IPS-18c (cell line): Measurements from ENCODE around the gene MAGI3.

ENCODE experiments used
- H3K4me3 ChIP-seq: 2 replicates; pipeline ENCODE4 v1.7.0; 2013; ENCODE audit warnings: low read depth, mild to moderate bottlenecking, low read length, moderate library complexity; ENCODE audit not compliant: insufficient read depth
- H3K9me3 ChIP-seq: one replicate; pipeline ENCODE4 v1.6.1; 2013; ENCODE audit warnings: mild to moderate bottlenecking, low read length, moderate library complexity; ENCODE audit not compliant: control insufficient read depth, insufficient read depth

Gene MAGI3

DNA sequence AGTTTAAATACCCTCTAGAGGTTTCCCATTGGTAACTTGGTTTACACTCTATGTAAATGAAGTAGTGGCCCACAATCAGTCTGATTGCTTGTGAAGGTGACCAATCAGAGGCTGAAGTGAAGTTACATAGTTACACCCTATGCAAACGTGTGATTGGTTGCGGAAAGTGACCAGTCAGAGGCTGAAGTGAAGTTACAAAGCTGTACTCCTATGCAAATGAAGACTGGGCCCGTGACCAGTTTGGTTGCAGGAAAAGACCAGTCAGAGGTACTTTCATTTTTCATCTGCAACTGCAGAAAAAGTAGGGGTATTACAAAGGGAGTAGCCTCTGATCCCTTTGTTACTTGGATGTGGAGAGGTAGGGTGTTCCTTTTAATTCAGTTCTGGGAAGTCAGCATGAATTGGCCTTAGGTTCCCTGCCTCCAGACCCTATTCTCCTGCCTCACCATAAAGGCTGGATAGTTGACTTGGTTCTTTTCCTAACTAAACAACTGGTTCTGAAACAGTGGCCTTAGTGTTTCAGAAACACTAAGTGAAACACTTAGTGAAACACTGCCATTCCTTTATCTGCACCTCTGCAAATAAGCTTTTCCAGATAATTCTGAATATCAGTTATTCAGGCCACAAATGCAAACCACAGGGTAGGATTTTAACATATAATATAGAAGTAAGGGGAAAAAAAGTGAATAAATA is 39.3 kb downstream of the MAGI3 start:
- Histone ChIP-seq H3K4me3 (no peak overlapping the region), H3K9me3 (no peaks in the 10 kb centered on the region)

GRCh38 chr1:113433184-113433583 is 42.9 kb downstream of the MAGI3 start:
- H3K9me3 ChIP-seq = no peaks in the 10 kb centered on the region
- no peak overlapping the region for H3K4me3 ChIP-seq

DNA sequence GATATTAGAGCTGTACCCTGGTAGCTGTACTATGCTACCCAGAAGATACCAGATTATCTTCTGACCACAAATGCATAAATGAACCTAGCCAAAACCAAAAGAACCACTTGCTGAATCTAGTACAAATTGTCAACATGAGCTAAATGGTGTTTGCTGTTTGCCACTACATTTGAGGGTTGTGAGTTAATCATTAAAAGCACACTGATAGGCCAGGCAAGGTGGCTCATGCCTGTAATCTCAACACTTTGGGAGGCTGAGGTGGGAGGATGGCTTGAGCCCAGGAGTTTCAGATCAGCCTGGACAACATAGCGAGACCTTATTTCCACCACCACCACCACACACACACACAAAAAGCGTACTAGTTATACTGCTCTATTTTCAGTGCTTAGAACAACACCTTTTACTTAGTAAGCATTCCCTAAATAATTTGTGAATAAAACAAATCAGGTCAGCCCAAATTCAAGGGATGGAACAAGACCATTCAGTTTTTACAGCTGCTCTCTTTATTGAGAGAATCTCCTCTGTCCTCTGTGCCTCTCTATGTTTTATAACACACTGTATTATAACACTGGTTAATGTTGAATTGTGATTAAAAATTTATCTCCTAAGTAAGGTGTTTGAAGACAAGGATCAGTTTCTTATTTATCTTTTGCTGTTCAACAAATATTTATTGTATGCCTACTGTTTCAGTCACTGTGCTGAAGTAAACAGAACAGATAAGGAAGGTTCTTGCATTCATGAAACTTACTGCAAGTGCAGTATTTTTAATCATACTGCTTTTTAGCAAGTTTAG is 44.0 kb downstream of the MAGI3 start:
- Histone ChIP-seq H3K4me3 (no peak overlapping the region), H3K9me3 (no peaks in the 10 kb centered on the region)

DNA sequence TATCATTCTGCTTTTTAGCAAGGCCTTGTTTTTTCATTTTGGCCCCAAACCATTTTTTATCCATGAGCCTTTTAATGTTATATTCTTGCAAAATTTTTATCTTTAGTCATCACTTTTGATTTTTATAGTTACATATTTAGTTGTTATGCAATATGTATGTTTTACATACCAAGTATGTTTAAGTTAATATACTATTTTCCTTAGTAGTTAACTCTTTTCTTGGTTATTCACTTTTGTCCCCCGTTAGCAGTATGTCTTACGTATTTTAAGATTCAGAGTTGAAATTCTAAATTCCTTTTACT is 44.5 kb downstream of the MAGI3 start:
- no peaks in the 10 kb centered on the region for H3K9me3 ChIP-seq

DNA sequence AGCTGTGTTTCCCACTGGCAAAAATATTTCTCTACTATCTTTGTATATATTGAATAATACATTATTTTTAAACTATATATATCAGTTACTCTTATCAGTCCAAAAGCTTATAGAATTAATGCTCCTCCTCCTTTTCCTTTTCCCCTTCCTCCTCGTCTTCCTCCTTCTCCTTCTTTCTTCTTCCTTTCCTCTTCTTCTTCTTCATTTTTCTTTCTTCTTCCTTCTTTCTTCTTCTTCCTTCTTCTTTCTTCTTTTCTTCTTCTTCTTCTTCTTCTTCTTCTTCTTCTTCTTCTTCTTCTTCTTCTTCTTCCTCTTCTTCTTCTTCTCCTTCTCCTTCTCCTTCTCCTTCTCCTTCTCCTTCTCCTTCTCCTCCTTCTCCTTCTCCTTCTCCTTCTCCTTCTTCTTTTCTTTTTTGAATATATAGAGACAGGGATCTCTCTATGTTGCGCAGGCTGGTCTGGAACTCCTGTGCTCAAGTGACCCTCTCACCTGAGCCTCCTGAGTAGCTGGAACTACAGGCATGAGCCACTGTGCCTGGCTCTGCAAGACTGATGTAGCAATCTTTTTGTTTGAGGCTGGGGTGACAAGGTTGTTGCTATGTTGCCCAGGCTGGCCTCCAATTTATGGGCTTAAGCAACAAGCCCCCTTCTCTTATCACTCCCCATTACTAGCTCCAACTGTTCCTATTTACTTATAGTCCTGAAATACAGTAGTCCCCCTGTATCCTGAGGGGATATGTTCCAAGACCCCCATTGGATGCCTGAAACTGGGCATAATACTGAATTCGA is 47.4 kb downstream of the MAGI3 start:
- Histone ChIP-seq H3K4me3 (no peak overlapping the region), H3K9me3 (no peaks in the 10 kb centered on the region)

More for the DNA sequence above, 44.5 kb downstream of the MAGI3 start:
- H3K4me3 ChIP-seq = no peak overlapping the region

DNA sequence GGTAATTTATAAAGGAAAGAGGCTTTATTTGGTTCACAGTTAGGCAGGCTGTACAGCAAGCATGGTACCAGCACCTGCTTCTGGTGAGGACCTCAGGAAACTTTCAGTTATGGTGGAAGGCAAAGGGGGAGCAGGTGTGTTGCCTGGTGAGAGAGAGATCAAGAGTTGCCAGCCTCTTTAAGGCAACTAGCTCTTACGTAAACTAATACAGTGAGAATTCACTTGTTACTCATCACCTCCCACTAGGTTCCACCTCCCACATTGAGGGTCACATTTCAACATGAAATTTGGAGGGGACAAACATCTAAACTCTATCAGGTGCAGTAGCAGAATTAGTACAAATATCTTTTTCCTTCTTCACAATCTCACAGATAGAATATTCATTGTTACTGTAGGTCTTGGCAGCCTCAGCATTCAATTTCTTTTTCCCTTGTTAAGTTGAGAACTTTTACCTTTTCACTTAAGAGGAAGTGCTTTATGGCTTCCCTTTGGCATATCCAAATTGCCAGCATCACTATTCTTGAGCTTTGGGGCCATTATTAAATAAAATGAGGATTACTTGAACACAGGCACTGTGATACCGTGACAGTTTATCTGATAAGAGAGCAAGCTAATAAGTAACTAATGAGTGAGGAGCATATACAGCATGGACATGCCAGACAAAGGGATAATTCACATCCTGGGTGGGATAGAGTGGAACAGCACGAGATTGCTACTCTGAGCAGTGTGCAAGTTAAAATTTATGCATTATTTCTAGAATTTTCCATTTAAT is 48.4 kb downstream of the MAGI3 start:
- Histone ChIP-seq H3K4me3 (no peak overlapping the region), H3K9me3 (no peaks in the 10 kb centered on the region)

GRCh38 chr1:113439277-113439670 is 49.0 kb downstream of the MAGI3 start:
- H3K9me3 ChIP-seq = no peaks in the 10 kb centered on the region
- H3K4me3 ChIP-seq = no peak overlapping the region

DNA sequence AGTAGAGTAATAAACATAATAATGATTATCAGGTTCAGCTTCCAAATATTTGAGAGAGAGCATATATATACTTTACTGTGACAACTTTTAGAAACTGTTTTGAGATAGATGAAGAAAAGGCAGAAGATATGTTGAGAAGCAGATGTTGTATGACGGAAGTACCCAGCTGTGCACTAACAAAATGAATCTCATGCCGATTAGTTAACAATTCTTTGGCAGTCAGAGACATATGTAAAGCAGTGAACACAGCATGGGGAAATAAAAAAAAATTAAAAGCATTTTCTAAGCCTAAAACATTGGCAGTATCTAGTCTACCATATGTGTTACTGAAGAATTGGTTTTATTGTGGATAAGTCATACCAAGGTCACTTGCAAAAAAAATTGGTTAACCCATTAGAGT is 51.8 kb downstream of the MAGI3 start:
- Histone ChIP-seq H3K9me3 (no peaks in the 10 kb centered on the region), H3K4me3 (no peak overlapping the region)

DNA sequence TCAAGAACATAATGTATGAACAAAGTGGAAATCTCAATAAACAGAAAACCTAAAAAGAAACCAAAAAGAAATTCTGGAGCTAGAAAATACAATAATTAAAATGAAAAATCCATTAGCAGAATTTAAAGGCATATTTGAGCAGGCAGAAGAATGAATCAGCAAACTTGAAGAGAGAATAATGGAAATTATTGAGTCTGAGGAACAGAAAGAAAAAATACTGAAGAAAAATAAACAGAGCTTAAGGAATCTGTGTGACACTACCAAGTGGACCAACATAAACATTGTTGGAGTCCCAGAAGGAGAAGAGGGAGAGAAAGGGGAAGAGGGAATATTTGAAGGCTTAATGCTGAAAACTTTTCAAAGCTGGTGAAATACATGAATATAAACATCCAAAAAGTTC is 54.5 kb downstream of the MAGI3 start:
- H3K9me3 ChIP-seq = no peaks in the 10 kb centered on the region
- H3K4me3 ChIP-seq = no peak overlapping the region

- Histone ChIP-seq H3K9me3 (no peaks in the 10 kb centered on the region), H3K4me3 (no peak overlapping the region)
These were observed 61.4 kb downstream of the MAGI3 start for GRCh38 chr1:113451710-113452109.

DNA sequence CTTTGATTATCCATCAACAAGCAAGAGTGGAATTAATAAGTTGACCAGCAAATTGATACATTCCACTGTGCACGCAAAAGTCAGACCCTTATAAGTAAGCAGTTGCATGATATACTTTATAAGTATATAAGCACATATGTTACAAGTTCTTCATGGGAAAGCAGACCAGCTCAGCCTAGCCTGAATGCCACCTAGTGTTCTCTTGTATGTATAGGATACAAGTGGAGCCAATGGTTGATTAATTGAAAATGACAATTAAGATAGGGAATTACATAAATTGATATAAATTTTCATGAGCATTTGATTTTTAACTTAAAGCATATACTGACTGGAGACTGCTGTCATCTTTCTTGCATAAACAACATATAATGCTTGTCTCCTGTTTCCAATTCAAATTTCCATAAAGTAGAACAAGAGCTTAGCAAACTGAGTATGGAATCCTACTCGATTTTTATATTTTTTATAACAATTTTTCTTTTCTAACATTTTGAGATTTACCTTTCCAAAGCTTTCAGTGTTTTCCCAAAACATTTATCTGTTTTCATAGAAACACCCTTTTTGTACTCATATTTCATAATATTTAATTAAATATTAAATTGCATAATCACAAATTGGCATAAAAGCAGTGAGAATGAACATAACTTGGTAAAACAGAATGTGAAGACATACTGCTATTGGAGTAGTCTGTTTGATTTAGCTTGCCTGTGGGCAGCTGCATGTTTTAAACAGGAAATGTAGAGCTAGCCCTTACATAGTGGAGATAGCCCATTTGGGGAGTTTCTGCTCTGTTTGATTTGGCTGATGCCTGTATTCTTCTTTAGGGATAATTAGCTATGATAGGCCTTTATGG is 62.8 kb downstream of the MAGI3 start:
- Histone ChIP-seq H3K9me3 (no peaks in the 10 kb centered on the region), H3K4me3 (no peak overlapping the region)

DNA sequence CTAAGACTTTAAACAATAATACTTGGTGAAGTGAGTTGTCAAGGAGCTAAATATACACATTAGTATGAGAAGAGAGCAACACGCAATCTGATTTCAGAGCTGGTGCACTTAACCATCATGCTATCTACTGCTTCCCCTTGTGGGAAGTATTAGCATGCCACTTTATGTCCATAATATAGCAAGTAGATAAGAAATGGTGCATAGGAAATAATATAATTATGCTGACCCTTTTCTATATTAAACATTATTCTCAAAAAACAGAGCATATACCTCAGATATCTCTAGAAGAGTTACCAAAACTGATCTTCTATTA is 63.4 kb downstream of the MAGI3 start:
- no peaks in the 10 kb centered on the region for H3K9me3 ChIP-seq
- H3K4me3 ChIP-seq = no peak overlapping the region

- Histone ChIP-seq H3K4me3 (no peak overlapping the region), H3K9me3 (no peaks in the 10 kb centered on the region)
These were observed 65.1 kb downstream of the MAGI3 start for GRCh38 chr1:113455374-113455773.

- Histone ChIP-seq H3K4me3 (no peak overlapping the region), H3K9me3 (no peaks in the 10 kb centered on the region)
These were observed 66.7 kb downstream of the MAGI3 start for GRCh38 chr1:113456967-113457366.

DNA sequence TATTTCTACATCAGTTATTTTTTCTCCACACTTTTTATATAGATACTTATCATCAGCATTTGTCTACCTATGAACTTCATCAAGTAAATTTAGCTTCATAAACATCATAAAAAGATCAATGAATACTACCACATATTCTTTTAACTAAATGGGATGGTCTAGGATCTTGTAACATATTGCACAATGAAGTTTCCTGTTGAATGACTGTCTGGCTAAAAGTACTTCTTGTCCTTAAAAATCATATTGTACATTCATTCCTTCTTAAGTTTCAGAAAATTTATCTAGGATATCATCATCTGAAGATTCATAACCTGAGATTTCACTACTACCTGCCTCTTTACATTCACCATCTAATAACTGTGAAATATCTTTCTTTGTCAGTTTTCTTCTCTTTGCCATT is 69.0 kb downstream of the MAGI3 start:
- H3K9me3 ChIP-seq = no peaks in the 10 kb centered on the region

DNA sequence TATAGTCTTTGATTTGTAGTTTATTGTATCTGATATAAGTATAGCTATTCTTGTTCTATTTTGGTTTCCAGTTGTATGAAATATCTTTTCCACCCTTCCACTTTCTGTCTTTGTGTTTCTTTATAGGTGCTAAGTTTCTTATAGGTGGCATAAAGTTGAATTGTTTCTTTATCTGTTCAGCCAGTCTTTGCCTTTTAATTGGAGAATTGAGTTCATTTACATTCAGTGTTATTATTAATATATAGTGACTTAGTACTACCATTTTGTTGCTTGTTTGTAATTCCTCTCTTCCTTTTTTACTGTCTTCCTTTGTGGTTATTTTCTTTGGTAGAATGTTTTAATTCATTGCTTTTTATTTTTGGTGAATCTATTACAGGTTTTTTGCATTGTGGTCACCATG is 77.7 kb downstream of the MAGI3 start:
- H3K4me3 ChIP-seq = no peak overlapping the region
- H3K9me3 ChIP-seq = no peaks in the 10 kb centered on the region

More for the DNA sequence above, 69.0 kb downstream of the MAGI3 start:
- H3K4me3 ChIP-seq = no peak overlapping the region
